ENCODE data around the gene DNAJA4. TPM values are rescaled to one million over a fixed set of nuclear protein-coding genes. Genes with fewer than 3 reads are reported as not detected.

DNAJA4 gene
- total and polyA plus RNA-seq, 9 of the 15 experiments (the other 6 are each of a cell fraction or from before 2014, with no cell fraction given): 0.11 to 1.0 (median 0.16) TPM; not detected in 4

GRCh38 chr15:78223396-78224022, 40.9 kb upstream of the DNAJA4 start (continued):
- no peak for TF ChIP-seq TRIM25 (IDR thresholded peaks at IDR 0.05; ENCODE audit: borderline replicate concordance)
- TF ChIP-seq ZNF175 (CRISPR knock-in tag; IDR thresholded peaks at IDR 0.05; ENCODE audit: low read depth): peak; percentile 55; the same call in 1 of the 2 replicates
- TF ChIP-seq ZNF3 (CRISPR knock-in tag; IDR thresholded peaks at IDR 0.05): no peak
- no peak for TF ChIP-seq THRB (CRISPR knock-in tag; conservative IDR thresholded peaks at IDR 0.05)
- no peak for TF ChIP-seq FOXK2 (conservative IDR thresholded peaks at IDR 0.05 in 1 of 2, IDR thresholded peaks at IDR 0.05 in 1 of 2; ENCODE audit: low read depth in 2 of 2)
- no peak for TF ChIP-seq EP300 (IDR thresholded peaks at IDR 0.05; ENCODE audit: low read length)
- no peak for TF ChIP-seq SMARCB1 (IDR thresholded peaks at IDR 0.05; ENCODE audit: insufficient read length, low read depth)

GRCh38 chr15:78224023-78224411, 40.3 kb upstream of the DNAJA4 start:
- WGBS (ENCODE audit: insufficient coverage, low coverage, missing lambda C conversion rate): 33% methylated on average over 2 of the region's 2 CpGs
- Histone ChIP-seq H3K4me1 (replicated peaks in 1 of 2; ENCODE audit: control insufficient read depth in 2 of 2, insufficient read depth in 2 of 2, low read length in 2 of 2) (no peaks in the 10 kb centered on the region), H3K9ac (ENCODE audit: insufficient read depth in 1 of 2, low read depth in 2 of 2, low read length in 2 of 2) (no peak overlapping the region), H3K27me3 (ENCODE audit: control insufficient read depth in 2 of 2, insufficient read depth in 2 of 2, low read length in 2 of 2) (peaks cover 0 to under 1% of the 10 kb centered on the region in 2 experiments; a peak in 3 of 5 replicates), H3K4me3 (no peak overlapping the region), H4K20me1 (replicated peaks; ENCODE audit: control insufficient read depth, insufficient read depth, low read length) (no peaks in the 10 kb centered on the region), H3K36me3 (ENCODE audit: control insufficient read depth, insufficient read depth, low read length) (no peaks in the 10 kb centered on the region), H3K9me3 (replicated peaks; ENCODE audit: control insufficient read depth, insufficient read depth, low read depth, low read length) (no peaks in the 10 kb centered on the region; the same call in 1 of the 2 replicates), H3K27ac (ENCODE audit: extremely low read depth, low read depth, low read length) (no peak overlapping the region), H3K9me1 (ENCODE audit: control insufficient read depth, insufficient read depth, low read length) (no peaks in the 10 kb centered on the region), H2AFZ (ENCODE audit: low read depth, low read length) (no peak overlapping the region; the same call in 1 of the 2 replicates), H3K4me2 (ENCODE audit: insufficient read depth, low read length) (no peak overlapping the region), H3K79me2 (ENCODE audit: control insufficient read depth, insufficient read depth, low read length) (no peaks in the 10 kb centered on the region)
- in situ Hi-C loops (cut with MboI): no loop called here
- BruUV-seq (replicated peaks): no TSS peak
- POLR2A ChIA-PET: no interaction called here
- intact Hi-C loops (cut with micrococcal nuclease): no loop called here
- DNase-seq (ENCODE audit: extremely low read depth in 1 of 4, low spot score in 3 of 4) (no peak), FAIRE-seq (no peak), ATAC-seq (no peak)
- CTCF ChIA-PET (ENCODE audit: low intra/inter-chr PET ratio): no interaction called here
- TF ChIP-seq CUX1 (CRISPR knock-in tag; IDR thresholded peaks at IDR 0.05): no peak
- TF ChIP-seq FOXA3 (CRISPR knock-in tag; conservative IDR thresholded peaks at IDR 0.05 in 1 of 2, IDR thresholded peaks at IDR 0.05 in 1 of 2): no peak
- no peak for TF ChIP-seq L3MBTL2 (IDR thresholded peaks at IDR 0.05)

Data from K562 (cell line).